H1 (cell line): ENCODE measurements around the gene ANKRD26. TPM values are rescaled to one million over a fixed set of nuclear protein-coding genes. Genes with fewer than 3 reads are reported as not detected.

Experiments
- CTCF ChIA-PET: fragments of 300-600 bp; sonication (Branson Sonifier 250); formaldehyde crosslinking; loops from one replicate; lab custom pipeline; 2021; ENCODE audit not compliant: partially characterized antibody; lab: Charles Lee
- POLR2A ChIA-PET: fragments of 300-600 bp; sonication (Branson Sonifier 250); formaldehyde crosslinking; loops from one replicate; lab custom pipeline; 2021; ENCODE audit warnings: inconsistent platforms; ENCODE audit not compliant: partially characterized antibody; lab: Charles Lee
- DNase-seq, 2 experiments: peaks; one replicate each; pipeline versions ENCODE4 v3.0.0 to v3.0.0-alpha.2; 2010 to 2022; ENCODE audit warnings: low spot score in 2 of 2, low read depth in 1 of 2, mixed read lengths in 1 of 2
- FAIRE-seq: peaks from 2 replicates; lab custom pipeline; 2011; peaks lifted over from hg19 to GRCh38; lab: Jason Lieb, UNC
- H2AFZ ChIP-seq: 2 replicates; pipeline ENCODE4 v1.8.1; 2012; ENCODE audit warnings: low read length, inconsistent platforms
- H2AK5ac ChIP-seq: 2 replicates; pipeline ENCODE4 v1.6.1; 2013; ENCODE audit warnings: low read depth, low read length
- H2BK120ac ChIP-seq: replicated peaks from 2 replicates; pipeline ENCODE3; 2013; ENCODE audit warnings: low read depth, low read length, inconsistent platforms
- H2BK12ac ChIP-seq: 2 replicates; pipeline ENCODE4 v1.6.1; 2013; ENCODE audit warnings: low read depth, low read length
- H2BK15ac ChIP-seq: 2 replicates; pipeline ENCODE4 v1.6.1; 2013; ENCODE audit warnings: low read length
- H2BK20ac ChIP-seq: 2 replicates; pipeline ENCODE4 v1.6.1; 2013; ENCODE audit warnings: low read length
- H2BK5ac ChIP-seq: 2 replicates; pipeline ENCODE4 v1.6.1; 2013; ENCODE audit warnings: low read depth, low read length
- H3K14ac ChIP-seq: 2 replicates; pipeline ENCODE4 v1.6.1; 2013; ENCODE audit warnings: inconsistent platforms; ENCODE audit not compliant: insufficient read length
- H3K18ac ChIP-seq: 2 replicates; pipeline ENCODE4 v1.6.1; 2013; ENCODE audit warnings: low read length; ENCODE audit errors: extremely low read depth
- H3K23ac ChIP-seq: 2 replicates; pipeline ENCODE4 v1.6.1; 2013; ENCODE audit warnings: inconsistent platforms; ENCODE audit not compliant: insufficient read length
- H3K23me2 ChIP-seq: 2 replicates; pipeline ENCODE4 v1.6.1; 2013; ENCODE audit warnings: low read depth, low read length
- H3K27ac ChIP-seq: 2 replicates; pipeline ENCODE4 v1.6.1; 2011; ENCODE audit warnings: low read depth, low read length, inconsistent platforms
- H3K27me3 ChIP-seq, 4 experiments: replicated peaks in 1 of 4; 1 replicate in 1 of 4; 2 replicates in 3 of 4; pipeline versions ENCODE4 v1.6.1 to v1.8.1; 2011 to 2013; ENCODE audit warnings: low read length in 3 of 4, mild to moderate bottlenecking in 3 of 4, inconsistent platforms in 2 of 4, mixed read lengths in 2 of 4, moderate library complexity in 1 of 4; ENCODE audit not compliant: control insufficient read depth in 3 of 4, insufficient read depth in 3 of 4; ENCODE audit errors: extremely low read depth in 1 of 4
- H3K36me3 ChIP-seq, 4 experiments: 2 replicates each; pipeline versions ENCODE4 v1.6.1 to v1.8.1; 2011 to 2013; ENCODE audit warnings: mild to moderate bottlenecking in 4 of 4, low read length in 3 of 4, moderate library complexity in 2 of 4, control low read depth in 1 of 4, inconsistent platforms in 1 of 4; ENCODE audit not compliant: insufficient read depth in 4 of 4, control insufficient read depth in 2 of 4
- H3K4ac ChIP-seq: replicated peaks from 2 replicates; pipeline ENCODE3; 2013; ENCODE audit warnings: low read length, low read depth, mixed read lengths, inconsistent platforms; ENCODE audit not compliant: insufficient read length
- H3K4me1 ChIP-seq, 4 experiments: replicated peaks in 1 of 4; 1 replicate in 1 of 4; 2 replicates in 3 of 4; pipeline versions ENCODE4 v1.6.1 to v1.8.1; 2011 to 2013; ENCODE audit warnings: low read length in 3 of 4, inconsistent platforms in 2 of 4, mixed read lengths in 1 of 4; ENCODE audit not compliant: insufficient read depth in 4 of 4, control insufficient read depth in 3 of 4
- H3K4me2 ChIP-seq, 2 experiments: 2 replicates each; pipeline versions ENCODE4 v1.6.1 to v1.8.1; 2011 to 2013; ENCODE audit warnings: low read depth in 2 of 2, low read length in 2 of 2, control low read depth in 1 of 2, inconsistent platforms in 1 of 2, mild to moderate bottlenecking in 1 of 2; ENCODE audit not compliant: insufficient read depth in 1 of 2
- H3K4me3 ChIP-seq, 4 experiments: fragments of 200-600, 300-600 bp in 1 of 4; sonication (generic), shearing (Covaris generic), sonication (Bioruptor Twin) in 1 of 4; 2 replicates each; pipeline versions ENCODE4 v1.5.1 to v1.8.1; 2011 to 2016; ENCODE audit warnings: low read length in 4 of 4, low read depth in 3 of 4, control low read depth in 2 of 4, inconsistent platforms in 2 of 4, mild to moderate bottlenecking in 2 of 4, mixed read lengths in 1 of 4, moderate library complexity in 1 of 4; ENCODE audit not compliant: insufficient read depth in 2 of 4; ENCODE audit errors: extremely low read depth in 1 of 4
- H3K56ac ChIP-seq: replicated peaks from 2 replicates; pipeline ENCODE3; 2013; ENCODE audit warnings: low read depth, mild to moderate bottlenecking, mixed read lengths, low read length, inconsistent platforms; ENCODE audit not compliant: insufficient read length
- H3K79me1 ChIP-seq: 2 replicates; pipeline ENCODE4 v1.6.1; 2013; ENCODE audit warnings: low read depth, low read length, control low read depth
- H3K79me2 ChIP-seq, 2 experiments: 2 replicates each; pipeline versions ENCODE4 v1.6.1 to v1.8.1; 2012 to 2013; ENCODE audit warnings: low read length in 2 of 2, mild to moderate bottlenecking in 2 of 2, inconsistent platforms in 1 of 2; ENCODE audit not compliant: insufficient read depth in 2 of 2, control insufficient read depth in 1 of 2
- H3K9ac ChIP-seq, 4 experiments: replicated peaks in 1 of 4; 1 replicate in 1 of 4; 2 replicates in 3 of 4; pipeline versions ENCODE4 v1.6.1 to v1.8.1; 2011 to 2013; ENCODE audit warnings: low read depth in 3 of 4, low read length in 3 of 4, control low read depth in 2 of 4, mild to moderate bottlenecking in 2 of 4, moderate library complexity in 2 of 4, inconsistent platforms in 1 of 4; ENCODE audit errors: extremely low read depth in 1 of 4
- H3K9me3 ChIP-seq, 2 experiments: 2 replicates each; pipeline versions ENCODE4 v1.6.1 to v1.8.1; 2012 to 2013; ENCODE audit warnings: mild to moderate bottlenecking in 2 of 2, moderate library complexity in 2 of 2, control low read depth in 1 of 2, inconsistent platforms in 1 of 2, low read depth in 1 of 2, low read length in 1 of 2, mixed read lengths in 1 of 2; ENCODE audit not compliant: insufficient read depth in 2 of 2
- H4K20me1 ChIP-seq, 2 experiments: replicated peaks in 1 of 2; 2 replicates each; pipeline versions ENCODE3 to v1.8.1; 2011 to 2013; ENCODE audit warnings: inconsistent platforms in 2 of 2, low read length in 2 of 2, mild to moderate bottlenecking in 1 of 2; ENCODE audit not compliant: insufficient read depth in 2 of 2, control insufficient read depth in 1 of 2
- H4K5ac ChIP-seq: 2 replicates; pipeline ENCODE4 v1.6.1; 2013; ENCODE audit warnings: low read length, low read depth, mixed read lengths, inconsistent platforms; ENCODE audit not compliant: insufficient read length
- H4K8ac ChIP-seq: 2 replicates; pipeline ENCODE4 v1.8.0; 2013; ENCODE audit warnings: mild to moderate bottlenecking, moderate library complexity, low read length, inconsistent platforms; ENCODE audit not compliant: insufficient read depth; ENCODE audit errors: extremely low read depth
- H4K91ac ChIP-seq: replicated peaks from 2 replicates; pipeline ENCODE3; 2013; ENCODE audit warnings: low read length, mixed read lengths, inconsistent platforms; ENCODE audit not compliant: insufficient read length
- BCL11A ChIP-seq, 2 experiments: IDR thresholded peaks; one replicate each; pipeline ENCODE4 v1.6.1; 2011; ENCODE audit warnings: low read depth in 2 of 2, low read length in 2 of 2, mild to moderate bottlenecking in 2 of 2
- BRCA1 ChIP-seq: IDR thresholded peaks from 2 replicates; pipeline ENCODE4 v1.6.1; 2012; ENCODE audit warnings: low read depth, low read length, improper control_type of control experiment
- CHD2 ChIP-seq: IDR thresholded peaks from 2 replicates; pipeline ENCODE4 v1.6.1; 2012; ENCODE audit warnings: low read length, improper control_type of control experiment
- FOSL1 ChIP-seq: IDR thresholded peaks from 2 replicates; pipeline ENCODE4 v1.6.1; 2011; ENCODE audit warnings: mild to moderate bottlenecking, low read depth, low read length, moderate library complexity; ENCODE audit not compliant: insufficient read depth
- KDM1A ChIP-seq: fragments of 200-600, 300-600 bp; sonication (generic); IDR thresholded peaks from 2 replicates; pipeline ENCODE4 v1.7.1; 2016; ENCODE audit warnings: mild to moderate bottlenecking, low read length, borderline replicate concordance
- KDM4A ChIP-seq: IDR thresholded peaks from one replicate; pipeline ENCODE4 v1.7.1; 2012; ENCODE audit warnings: low read depth, mild to moderate bottlenecking, moderate library complexity, low read length, inconsistent platforms; ENCODE audit not compliant: severe bottlenecking
- MAFK ChIP-seq: IDR thresholded peaks from 2 replicates; pipeline ENCODE4 v1.6.1; 2012; ENCODE audit warnings: low read depth, mild to moderate bottlenecking, improper control_type of control experiment, low read length
- NANOG ChIP-seq: IDR thresholded peaks from 2 replicates; pipeline ENCODE4 v1.6.1; 2011; ENCODE audit warnings: low read length, low read depth, mild to moderate bottlenecking, inconsistent platforms; ENCODE audit not compliant: insufficient read depth, poor library complexity, severe bottlenecking
- RNF2 ChIP-seq: fragments of 200-900, 300-1000 bp; sonication (generic); IDR thresholded peaks from 2 replicates; pipeline ENCODE4 v1.7.1; 2016; ENCODE audit warnings: borderline replicate concordance, low read depth, mild to moderate bottlenecking, antibody characterized with exemption, low read length; ENCODE audit not compliant: poor library complexity, severe bottlenecking; ENCODE audit errors: missing control alignments
- RXRA ChIP-seq: IDR thresholded peaks from 2 replicates; pipeline ENCODE4 v1.6.1; 2011; ENCODE audit warnings: low read depth, mild to moderate bottlenecking, low read length, moderate library complexity; ENCODE audit not compliant: insufficient read depth
- SIRT6 ChIP-seq: IDR thresholded peaks from one replicate; pipeline ENCODE4 v1.7.1; 2012; ENCODE audit warnings: low read length, inconsistent platforms
- TAF1 ChIP-seq: IDR thresholded peaks from 2 replicates; pipeline ENCODE4 v1.6.1; 2011; ENCODE audit warnings: mild to moderate bottlenecking, low read depth, low read length
- TAF7 ChIP-seq: optimal IDR thresholded peaks from 2 replicates; pipeline ENCODE3; 2011; ENCODE audit warnings: low read depth, mild to moderate bottlenecking, inconsistent platforms, low read length, moderate library complexity, borderline replicate concordance
- ZNF274 ChIP-seq: IDR thresholded peaks from 2 replicates; pipeline ENCODE4 v1.7.0; 2012; ENCODE audit warnings: low read length, borderline replicate concordance; ENCODE audit errors: extremely low read depth
- WGBS, 2 experiments: shearing (Covaris generic) in 1 of 2; methylation state at CpG; one replicate each; pipeline versions ENCODE4 v1.1.6 to v1.1.7; 2013 to 2015; ENCODE audit warnings: low lambda C conversion rate in 2 of 2, mixed read lengths in 2 of 2, inconsistent platforms in 1 of 2, low coverage in 1 of 2, missing lambda C conversion rate in 1 of 2; ENCODE audit not compliant: insufficient replicate concordance in 2 of 2, insufficient coverage in 1 of 2, insufficient read length in 1 of 2; ENCODE audit errors: extremely low coverage in 1 of 2, missing lambda C conversion rate in 1 of 2; 5-methylcytosine and 5-hydroxymethylcytosine counted together
- polyA plus RNA-seq, 7 experiments: library from polyadenylated mRNA; depleted of rRNA in 3 of 7; stranded (reverse) in 5 of 7; unstranded in 2 of 7; fragments of >200 nt in 5 of 7; fragments of 200-250 nt in 2 of 7; gene quantifications; 1 replicate in 5 of 7; 2 replicates in 1 of 7; 4 replicates in 1 of 7; pipeline versions ENCODE4 v1.2.1 to v1.2.3, GENCODE V29; 2011 to 2013; ENCODE audit warnings: missing spikeins in 2 of 7, mixed read lengths in 2 of 7
- total RNA-seq: library from RNA; stranded (reverse); fragmentation: NEBNext Ultra II Directional; extraction: Animal tissue kit (Norgen Biotek cat#: 25700); gene quantifications from 2 replicates; pipeline ENCODE4 v1.2.1, GENCODE V29; 2021

ANKRD26 gene
- total and polyA plus RNA-seq, 2 of the 8 experiments (the other 6 are each of a cell fraction or from before 2014, with no cell fraction given): 1.3 to 8.8 TPM

DNA sequence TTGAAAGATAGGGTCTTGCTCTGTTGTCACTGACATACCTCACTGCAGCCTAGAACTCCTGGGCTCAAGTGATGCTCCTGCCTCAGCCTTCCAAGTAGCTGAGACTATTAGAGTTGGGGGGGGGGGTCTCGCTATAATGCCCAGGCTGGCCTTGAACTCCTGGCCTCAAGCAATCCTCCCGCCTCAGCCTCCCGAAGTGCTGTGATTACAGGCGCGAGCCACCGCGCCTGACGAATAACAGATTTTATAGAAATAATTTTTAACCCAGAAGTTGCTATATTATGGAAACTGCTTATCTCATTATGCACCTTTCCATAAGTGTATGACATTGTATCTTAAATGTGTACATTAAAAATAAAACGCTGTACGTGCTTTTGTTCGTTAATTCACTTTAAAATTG is 846 bp downstream of the ANKRD26 start:
- Histone ChIP-seq H4K5ac (no peak overlapping the region), H4K20me1 (no peaks in the 10 kb centered on the region), H2BK120ac (no peak overlapping the region), H3K14ac (no peak overlapping the region), H3K56ac (no peak overlapping the region), H2BK15ac (no peak overlapping the region), H4K91ac (no peak overlapping the region), H3K4me3 (peak overlapping the region; percentile 66 to 95 (median 74)), H2BK12ac (no peak overlapping the region), H3K9me3 (no peaks in the 10 kb centered on the region), H3K36me3 (no peaks in the 10 kb centered on the region), H3K27me3 (no peaks in the 10 kb centered on the region), H3K18ac (no peak overlapping the region), H2BK5ac (no peak overlapping the region), H3K79me2 (no peaks in the 10 kb centered on the region), H3K9ac (peak overlapping the region in 1 of 4 experiments; percentile 76; a peak in 1 of 7 replicates), H3K23ac (no peak overlapping the region), H4K8ac (no peak overlapping the region), H2AK5ac (no peak overlapping the region), H2BK20ac (no peak overlapping the region), H3K79me1 (no peaks in the 10 kb centered on the region; the same call in 1 of the 2 replicates), H2AFZ (peak overlapping the region; percentile 90; the same call in 1 of the 2 replicates), H3K4me1 (peaks cover 0 to 4% (median 0%) of the 10 kb centered on the region in 4 experiments; a peak in 1 of 7 replicates), H3K23me2 (peaks cover 3% of the 10 kb centered on the region; the same call in 1 of the 2 replicates), H3K27ac (no peak overlapping the region), H3K4me2 (peak overlapping the region; percentile 71 to 96), H3K4ac (no peak overlapping the region)
- WGBS, 2 experiments: 83% methylated on average over 11 of the region's 11 CpGs; no CpG with 5 or more reads in 1 of the 2 experiments
- ChIA-PET POLR2A (interaction anchor here (0.6 to 1.4 kb wide), 3 partner anchors 11 to 187 kb away, joined by 3 to 4 read pairs (median 3); partner anchors contain the start of gene YME1L1), CTCF (interaction anchor here (0.8 to 1.4 kb wide), 2 partner anchors 9 to 218 kb away, joined by 3 to 4 read pairs; no protein-coding TSS in a partner anchor)
- no peak for DNase-seq
- no peak for FAIRE-seq
- TF ChIP-seq KDM4A (no peak), RNF2 (no peak), KDM1A (no peak), BCL11A (IDR thresholded peaks at IDR 0.05; ENCODE audit: low read depth in 2 of 2, low read length in 2 of 2) (no peak), NANOG (no peak), BRCA1 (no peak), MAFK (no peak), CHD2 (no peak), RXRA (no peak), ZNF274 (no peak), TAF7 (no peak), SIRT6 (no peak), TAF1 (no peak), FOSL1 (no peak)
